Right renal pelvis (tissue), 4 donors: Measurements from ENCODE around the gene EIF5. TPM values are rescaled to one million over a fixed set of nuclear protein-coding genes. Genes with fewer than 3 reads are reported as not detected.

Source experiments
- DNase-seq, 4 donors: peaks; one replicate each; pipeline ENCODE4 v3.0.0-alpha.2; 2013; ENCODE audit warnings: low read depth in 4 of 4, low spot score in 3 of 4, missing footprints in 1 of 4
- polyA plus RNA-seq, 4 donors: library from polyadenylated mRNA; unstranded; fragments of 120-200 nt; gene quantifications; one replicate each; pipeline ENCODE4 v1.2.1, GENCODE V29; 2013; ENCODE audit not compliant: insufficient read length in 4 of 4

EIF5 gene
- polyA plus RNA-seq, 4 donors, result 228 to 242 (median 233) TPM

DNA sequence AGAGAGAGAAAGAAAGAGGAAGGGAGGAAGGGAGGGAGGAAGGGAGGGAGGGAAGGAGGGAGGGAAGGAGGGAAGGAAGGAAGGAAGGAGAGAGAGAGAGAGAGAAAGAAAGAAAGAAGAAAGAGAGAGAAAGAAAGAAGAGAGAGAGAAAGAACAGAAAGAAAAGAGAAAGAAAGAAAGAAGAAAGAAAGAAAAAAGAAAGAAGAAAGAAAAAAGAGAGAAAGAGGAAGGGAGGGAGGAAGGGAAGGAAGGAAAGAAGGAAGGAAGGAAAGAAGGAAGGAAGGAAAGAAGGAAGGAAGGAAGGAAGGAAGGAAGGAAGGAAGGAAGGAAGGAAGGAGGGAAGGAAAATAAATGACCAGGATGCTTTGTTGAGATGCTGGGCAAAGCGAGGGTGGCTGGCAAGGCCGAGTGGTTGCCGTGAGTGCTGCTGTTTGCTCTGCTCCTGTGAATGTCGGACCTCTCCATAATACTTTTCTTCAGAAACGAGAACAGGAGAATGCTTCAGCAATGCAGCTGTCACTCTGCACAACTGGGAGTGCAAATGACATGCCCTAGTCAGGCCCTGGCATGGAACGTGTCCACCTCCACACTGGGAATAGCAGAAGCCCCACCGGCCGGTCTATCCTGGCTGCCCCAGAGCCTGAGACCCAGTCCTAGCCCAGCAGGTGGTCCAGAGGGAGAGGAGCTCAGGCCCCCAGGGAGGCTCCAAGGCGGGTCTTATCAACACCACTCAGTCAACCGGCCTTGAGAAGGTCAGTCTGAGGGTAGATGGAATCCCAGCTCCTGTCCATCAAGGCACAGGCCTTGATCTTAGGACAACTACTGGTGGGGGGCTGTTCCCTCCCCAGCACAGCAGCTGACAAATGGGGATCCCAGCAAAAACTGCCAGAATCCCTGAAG lies 25.1 kb upstream of the EIF5 start:
- DNase-seq, result no peak

DNA sequence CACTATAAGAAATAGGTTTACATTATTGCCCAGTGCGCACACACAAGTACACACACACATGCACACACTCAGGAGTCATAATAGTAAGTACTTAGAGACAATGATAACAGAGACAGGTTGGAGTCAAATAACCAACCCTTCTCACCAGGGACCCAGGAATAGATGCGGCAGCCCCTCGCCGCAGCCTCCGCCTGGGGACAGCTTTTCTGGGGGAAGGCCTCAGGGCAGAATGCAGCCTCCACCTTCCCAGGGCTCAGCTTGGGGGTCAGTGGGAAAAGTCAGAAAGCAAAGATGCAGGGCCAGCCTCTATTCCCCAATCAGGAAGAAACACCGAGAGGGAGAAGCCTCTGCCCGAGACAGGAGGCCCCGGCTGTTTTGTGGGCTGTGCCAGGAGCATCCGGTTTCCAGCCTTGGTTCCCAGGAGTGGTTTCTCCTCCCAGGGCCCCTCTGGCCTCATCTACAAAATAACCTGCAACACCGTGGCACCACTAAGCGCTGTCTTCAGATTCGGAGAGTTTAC lies 23.4 kb upstream of the EIF5 start:
- no peak for DNase-seq

DNA sequence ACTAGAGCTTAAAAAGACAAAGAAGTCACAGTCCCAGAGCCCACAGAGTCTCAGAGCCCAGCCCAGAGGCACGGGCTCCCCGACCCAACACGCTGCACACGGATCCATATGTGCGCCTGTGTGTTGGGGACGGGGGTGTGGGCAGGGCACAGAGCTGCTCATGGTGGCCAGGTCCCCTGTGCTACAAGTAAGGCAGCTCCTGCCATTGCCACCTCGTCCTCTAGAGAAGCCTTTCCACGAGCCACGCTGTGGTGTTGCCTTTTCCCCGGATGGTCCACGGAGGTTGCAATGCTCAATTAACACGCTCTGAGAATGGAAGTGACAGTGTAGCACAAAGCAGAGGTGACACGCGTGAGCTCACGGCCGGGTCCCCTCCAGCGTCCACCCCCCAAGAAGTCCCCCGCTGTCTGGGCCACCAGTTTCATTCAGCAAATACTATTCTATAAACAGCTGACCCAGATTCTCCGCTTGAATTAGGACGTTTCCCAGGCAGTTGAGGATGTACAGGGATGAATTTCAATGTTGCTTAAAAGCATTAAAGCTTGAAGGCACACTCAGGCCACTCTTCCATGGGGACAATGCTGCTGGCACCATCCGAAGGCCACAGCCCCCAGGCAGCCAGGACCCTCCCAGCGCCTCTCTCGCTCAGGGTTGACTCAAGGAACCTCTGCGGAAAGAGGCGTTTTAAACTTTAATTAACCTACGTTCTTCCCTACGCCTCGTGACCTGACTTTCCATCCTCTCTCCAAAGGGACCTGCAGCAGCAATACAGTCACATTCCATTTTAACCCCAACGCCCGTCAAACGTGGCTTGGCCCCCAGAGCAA lies 22.7 kb upstream of the EIF5 start:
- no peak for DNase-seq

DNA sequence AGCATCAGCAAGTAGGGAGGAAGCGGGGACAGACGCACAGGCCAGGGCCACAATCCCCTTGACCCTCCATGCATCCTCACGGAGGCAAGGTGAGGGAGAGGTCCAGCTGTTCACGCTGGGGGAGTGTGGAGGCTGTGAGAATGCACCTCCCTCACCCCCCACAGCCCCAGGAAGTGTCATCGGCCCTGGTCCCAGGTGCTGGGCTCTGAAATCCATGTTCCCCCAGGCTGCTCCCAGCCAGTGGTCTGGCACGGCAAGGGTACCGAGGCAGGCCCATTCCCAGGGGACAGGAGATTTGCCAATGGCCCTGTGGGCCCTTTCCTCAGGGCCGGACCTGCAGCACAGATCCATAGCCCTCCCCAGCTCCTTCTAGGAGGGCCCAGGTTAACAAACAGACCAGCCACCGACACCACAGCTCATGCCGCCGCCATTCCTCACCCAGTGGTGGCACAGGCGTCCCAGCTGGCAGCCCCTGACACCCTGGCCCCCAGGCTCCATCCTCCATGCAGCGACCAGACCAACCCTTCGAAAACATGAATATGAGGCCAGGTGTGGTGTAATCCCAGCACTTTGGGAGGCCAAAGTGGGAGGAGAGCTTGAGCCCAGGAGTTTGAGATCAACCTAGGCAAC lies 21.9 kb upstream of the EIF5 start:
- DNase-seq, result no peak

DNA sequence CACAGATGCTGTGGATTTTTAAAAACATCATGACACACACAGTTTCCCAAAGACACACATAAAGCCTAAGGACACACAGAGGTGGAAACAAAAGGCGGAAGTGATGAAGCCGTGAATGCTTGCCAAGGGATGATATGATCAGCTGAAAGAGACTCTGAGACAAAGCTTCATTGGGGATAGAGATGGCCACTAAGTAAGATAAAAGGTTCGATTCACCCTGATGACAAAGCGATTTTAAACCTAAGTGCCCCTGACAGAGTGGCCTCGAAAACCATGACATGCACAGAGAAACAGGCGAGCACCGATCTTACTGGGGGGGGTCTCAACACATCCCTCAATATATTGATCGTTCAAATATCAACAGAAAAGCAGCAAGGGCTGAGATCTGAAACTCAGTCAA lies 20.3 kb upstream of the EIF5 start:
- no peak for DNase-seq

DNA sequence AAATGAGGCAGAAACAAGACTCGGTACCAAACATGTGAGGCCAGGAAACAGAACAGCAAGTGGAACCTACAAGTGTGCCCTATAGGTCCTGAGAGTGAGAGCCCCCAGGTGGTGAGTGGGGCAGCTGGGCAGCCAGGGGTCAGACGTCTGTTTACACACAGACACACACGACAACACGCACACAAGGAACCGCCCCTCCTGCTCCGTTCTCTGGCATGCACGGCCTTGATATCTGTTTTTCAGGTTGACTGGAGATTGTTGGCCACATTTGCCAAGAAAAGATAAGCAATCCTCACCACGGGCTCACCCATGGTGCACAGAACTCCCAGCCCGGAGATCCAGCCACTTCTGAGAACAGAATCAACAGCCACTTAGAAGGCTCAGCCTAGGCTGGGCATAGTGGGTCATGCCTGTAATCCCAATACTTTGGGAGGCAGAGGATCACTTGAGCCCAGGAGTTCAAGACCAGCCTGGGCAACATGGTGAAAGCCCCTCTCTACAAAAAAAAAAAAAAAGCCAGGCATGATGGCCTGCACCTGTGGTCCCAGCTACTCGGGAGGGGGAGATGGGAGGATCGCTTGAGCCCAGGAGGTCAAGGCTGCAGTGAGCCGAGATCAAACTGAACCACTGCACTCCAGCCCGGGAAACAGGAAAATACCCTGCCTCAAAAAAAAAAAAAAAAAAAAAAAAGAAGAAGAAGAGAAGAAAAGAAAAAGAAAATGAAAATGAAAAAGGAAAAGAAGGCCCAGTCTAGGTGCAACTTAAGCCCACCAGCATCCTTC lies 19.4 kb upstream of the EIF5 start:
- no peak for DNase-seq

DNA sequence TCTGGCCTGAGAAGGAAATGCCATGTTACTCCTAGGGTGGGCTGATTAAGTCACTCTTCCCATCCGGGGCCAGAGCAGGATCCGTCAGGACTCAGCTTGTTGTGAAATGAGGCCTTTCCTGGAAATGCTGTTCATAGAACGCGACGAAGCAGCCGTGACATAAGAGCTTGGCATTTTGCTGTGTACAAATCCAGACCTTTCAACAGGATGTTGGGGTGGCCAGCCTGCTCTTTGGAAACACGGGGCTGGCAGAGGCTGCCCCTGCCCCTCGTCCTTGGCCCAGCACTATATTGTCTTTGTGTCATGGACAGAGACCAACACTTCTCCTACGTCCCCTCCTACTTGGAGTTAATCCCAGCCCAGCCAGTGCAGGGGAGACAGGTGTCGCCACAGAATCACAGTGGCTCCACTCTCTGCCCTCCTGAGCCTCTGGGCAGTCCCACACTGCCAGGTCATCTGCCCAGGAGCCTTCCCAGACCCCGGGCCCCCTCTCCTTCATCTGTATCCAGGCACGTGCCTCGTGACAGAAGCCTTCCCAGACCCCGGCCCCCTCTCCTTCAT lies 18.6 kb upstream of the EIF5 start:
- DNase-seq, result peak in 1 of 4 donors; percentile 17

DNA sequence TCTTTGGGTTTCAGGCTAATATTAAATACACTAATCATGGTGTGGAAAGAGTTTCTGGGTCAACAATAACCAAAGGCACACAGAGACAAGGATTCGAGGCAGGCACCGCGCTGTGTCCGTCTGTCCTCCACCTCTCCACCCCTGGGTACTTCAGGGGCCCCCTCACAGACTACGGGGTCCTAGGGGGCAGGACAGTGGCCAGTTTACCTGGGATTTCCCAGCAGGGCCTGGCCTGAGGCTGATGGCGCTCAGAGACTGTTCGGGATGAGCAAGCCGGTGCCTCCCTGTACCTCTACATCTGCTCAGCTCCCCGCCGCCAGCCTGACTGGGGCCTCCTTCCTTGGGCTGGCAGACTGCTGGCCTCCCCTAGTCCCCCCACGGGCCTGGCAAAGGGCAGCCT lies 18.1 kb upstream of the EIF5 start:
- no peak for DNase-seq

DNA sequence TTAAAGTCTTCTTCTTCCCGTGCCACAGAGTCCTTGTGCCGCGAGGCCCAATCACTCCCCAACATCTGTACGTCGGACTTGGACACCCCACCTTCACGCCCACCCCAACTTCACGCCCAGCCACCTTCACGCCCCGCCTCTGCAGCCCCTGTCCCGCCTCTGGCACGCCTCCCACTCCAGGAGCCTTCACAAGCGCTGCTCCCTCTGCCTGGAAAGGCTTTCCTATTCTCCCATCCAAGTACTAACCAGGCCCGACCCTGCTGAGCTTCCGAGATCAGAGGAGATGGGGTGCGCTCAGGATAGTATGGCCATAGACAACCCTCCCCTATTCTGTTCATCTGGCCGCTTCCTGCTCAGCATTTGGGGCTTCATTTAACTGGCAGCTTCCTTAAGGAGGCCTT lies 17.3 kb upstream of the EIF5 start:
- DNase-seq, result no peak

DNA sequence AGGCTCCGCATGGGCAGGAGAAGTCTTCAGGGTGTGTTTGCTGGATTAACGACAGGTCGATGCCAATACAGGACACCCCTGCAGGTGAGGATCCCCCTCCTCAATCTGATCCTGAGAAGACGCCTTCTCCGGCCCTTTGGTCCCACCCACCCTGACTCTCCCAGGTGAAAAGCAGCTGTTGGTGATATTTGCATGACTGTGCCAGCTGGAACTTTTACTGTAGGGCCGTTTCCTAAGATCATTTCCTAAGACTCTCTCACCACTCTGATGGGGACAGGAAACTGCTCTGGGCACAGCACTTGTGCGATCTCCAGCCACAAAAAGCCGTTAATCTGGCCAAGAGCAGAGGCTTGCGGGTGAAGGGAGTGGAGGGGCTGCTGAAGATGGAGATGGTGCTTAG lies 16.8 kb upstream of the EIF5 start:
- DNase-seq, result no peak

DNA sequence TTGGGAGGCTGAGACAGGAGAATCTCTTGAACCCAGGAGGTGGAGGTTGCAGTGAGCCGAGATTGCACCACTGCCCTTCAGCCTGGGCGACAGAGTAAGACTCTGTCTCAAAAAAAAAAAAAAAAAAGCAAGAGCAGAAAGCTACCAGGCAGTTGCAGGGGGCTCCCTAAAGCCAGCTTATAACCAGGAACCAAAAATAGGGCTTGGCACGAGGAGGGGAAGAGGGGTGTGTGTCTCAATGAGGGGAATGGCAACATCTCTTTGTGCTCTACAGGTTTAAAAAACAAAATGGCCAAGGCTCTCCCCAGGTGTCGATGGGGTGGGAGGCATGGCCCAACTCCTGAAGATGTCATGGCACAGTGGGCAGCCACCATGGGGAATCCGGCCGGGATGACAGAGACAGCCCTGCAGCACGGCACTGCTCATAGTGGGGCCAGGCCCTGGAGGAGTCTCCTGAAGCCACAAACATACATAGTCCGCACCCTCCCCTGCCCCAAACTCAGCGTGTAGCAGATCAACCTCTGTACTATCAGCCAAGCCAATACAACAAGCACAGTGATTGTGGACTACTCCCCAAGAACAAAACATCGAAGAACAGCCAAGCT lies 16.0 kb upstream of the EIF5 start:
- DNase-seq, result no peak

DNA sequence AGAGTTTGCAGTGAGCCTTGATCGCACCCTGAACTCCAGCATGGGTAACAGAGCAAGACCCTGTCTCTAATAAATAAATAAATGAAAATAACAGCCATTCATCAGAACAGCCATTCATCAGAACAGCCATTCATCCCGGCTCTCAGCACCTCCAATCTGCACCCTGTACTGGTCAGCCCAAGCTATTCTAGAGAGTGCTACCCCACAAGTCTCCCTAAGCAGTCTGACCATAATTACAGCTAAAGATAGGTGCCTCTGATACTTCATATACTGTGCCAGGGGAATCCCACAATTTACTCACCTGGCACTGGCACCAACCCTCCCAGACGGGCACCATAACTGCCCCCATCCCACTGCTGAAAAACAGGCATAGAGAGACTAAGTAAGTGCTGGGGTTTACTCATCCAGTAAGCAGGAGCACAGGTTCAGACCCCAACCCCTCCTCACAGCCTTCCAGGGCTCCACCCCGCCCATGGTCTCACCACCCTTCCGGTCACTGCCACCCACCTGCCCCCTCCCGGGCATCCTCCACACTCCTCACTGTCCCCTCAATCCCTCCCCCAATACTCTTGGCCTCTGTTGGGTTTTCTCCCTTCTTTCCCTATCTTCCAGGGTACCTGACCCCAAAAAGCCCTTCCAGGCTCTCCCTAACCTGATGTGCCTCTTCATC lies 15.2 kb upstream of the EIF5 start:
- no peak for DNase-seq

DNA sequence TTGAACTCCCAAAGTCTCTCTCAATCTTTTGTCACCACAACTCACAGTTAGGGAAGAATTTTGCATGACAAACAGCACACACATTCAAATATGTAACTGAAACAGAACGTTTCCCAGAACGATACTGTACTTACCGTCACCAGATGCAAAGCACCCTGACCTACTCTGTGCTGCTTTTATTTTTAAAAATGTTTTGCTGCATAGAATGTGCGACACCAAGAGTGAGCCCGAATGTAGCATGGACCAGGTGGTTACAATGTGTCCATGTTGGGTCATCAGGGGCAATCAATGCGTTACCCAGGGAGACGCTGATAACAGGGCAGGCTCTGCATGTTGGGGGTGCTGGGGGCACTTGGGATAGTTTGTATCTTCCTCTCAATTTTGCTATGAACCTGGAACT lies 14.6 kb upstream of the EIF5 start:
- no peak for DNase-seq

DNA sequence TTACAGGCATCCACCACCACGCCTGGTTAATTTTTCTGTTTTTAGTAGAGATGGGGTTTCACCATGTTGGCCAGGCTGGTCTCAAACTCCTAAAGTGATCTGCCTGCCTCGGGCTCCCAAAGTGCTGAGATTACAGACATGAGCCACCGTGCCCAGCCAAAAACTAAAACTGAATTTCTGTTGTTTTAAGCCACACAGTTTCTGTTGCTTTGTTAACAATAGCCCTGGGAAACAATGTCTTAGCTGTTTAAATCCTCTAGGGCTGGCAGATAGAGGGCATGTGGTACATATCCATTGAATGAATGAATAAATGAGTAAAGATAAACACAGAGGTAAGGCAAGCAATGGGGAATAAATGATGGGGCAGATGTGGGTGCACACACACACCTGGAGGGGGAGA lies 8.0 kb upstream of the EIF5 start:
- DNase-seq, result no peak

DNA sequence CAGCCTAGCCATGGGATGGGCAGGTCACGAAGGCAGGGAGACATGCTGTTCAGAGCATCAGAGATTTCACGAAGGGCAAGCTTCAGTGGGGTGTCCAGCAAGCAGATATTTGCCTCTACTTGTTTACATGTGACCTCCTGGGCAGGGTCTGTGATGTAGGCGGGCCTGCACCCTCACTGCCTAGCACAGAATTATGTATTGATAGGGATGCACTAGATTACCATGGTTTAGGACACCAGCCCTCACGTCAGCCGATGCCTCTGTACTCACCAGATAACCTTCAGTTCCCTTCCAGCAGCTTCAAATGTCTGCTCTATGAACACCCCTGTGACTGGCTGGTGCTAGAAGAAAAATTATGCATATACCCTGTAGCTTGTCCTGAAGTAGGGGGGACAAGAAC lies 5.1 kb upstream of the EIF5 start:
- no peak for DNase-seq

DNA sequence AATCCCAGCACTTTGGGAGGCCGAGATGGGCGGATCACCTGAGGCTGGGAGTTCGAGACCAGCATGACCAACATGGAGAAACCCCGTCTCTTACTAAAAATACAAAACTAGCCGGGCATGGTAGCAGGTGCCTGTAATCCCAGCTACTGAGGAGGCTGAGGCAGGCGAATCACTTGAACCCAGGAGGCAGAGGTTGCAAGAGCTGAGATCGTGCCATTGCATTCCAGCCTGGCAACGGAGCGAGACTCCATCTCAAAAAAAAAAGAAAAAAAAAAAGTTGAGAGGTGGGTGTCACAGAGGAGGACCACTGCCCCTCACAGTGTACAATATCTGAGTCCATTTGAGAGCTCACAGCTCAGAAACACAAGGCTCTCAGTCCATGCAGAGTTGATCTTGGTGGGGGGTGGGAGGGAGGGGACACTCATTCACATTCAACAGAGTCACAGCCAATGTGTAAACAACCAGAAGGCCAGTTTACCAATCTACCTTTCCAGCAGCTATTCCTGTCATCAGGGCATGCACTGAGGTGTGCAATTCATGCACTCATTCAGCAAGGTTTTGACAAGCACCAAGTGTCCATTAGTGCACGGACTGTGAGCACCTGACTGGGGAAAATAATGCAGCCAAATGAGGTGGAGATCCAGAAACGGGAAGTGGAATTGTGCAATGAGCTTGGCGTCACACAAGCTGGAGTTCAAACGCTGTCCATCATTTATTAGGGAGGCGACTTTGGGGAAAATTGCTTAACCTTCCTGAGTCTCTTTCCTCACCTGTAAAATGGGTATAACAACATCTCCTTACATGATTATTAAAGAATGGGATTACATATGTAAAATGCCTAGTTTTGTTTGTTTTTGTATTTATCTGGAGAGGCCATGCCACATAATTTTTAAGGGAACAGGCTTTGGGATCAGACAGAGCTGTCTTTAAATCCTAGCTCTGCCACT lies 4.4 kb upstream of the EIF5 start:
- peak in 2 of 4 donors; percentile 28 to 33 for DNase-seq

DNA sequence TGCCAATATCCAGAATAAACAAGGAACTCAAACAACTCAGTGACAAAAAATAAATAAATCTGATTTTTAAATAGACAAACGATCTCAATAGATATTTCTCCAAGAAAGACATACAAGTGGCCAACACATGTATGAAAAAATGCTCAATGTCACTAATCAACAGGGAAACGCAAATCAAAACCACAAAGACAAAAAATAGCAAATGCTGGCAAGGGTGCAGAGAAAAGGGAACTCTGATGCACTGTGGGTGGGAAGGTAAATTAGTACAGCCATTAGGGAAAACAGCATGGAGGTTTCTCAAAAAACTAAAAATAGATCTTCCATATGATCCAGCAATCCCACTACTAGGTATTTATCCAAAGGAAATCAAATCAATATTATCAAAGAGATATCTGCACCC lies 3.5 kb upstream of the EIF5 start:
- no peak for DNase-seq
